ENCODE data around the gene MTARC2.

DNA sequence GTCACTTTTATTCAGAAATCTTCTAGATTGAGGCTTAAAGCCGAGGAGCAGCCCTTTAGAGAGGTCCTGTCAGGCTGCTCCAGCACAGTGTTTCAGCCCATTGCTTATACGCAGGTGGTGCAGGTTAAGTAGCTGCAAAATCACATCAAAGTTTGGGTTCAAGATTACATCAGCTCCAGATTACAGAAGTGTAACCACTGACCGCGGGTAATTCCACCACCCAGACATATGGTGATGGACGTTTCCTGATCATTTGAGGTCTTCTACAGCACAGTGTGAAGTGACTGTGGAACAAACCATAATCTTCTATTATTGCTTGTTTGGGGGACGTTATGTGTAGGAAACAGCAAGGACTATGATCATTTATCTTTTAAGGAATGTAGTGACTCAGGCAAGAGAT is 46.1 kb upstream of the MTARC2 start:
- TF ChIP-seq, protein P1, sequence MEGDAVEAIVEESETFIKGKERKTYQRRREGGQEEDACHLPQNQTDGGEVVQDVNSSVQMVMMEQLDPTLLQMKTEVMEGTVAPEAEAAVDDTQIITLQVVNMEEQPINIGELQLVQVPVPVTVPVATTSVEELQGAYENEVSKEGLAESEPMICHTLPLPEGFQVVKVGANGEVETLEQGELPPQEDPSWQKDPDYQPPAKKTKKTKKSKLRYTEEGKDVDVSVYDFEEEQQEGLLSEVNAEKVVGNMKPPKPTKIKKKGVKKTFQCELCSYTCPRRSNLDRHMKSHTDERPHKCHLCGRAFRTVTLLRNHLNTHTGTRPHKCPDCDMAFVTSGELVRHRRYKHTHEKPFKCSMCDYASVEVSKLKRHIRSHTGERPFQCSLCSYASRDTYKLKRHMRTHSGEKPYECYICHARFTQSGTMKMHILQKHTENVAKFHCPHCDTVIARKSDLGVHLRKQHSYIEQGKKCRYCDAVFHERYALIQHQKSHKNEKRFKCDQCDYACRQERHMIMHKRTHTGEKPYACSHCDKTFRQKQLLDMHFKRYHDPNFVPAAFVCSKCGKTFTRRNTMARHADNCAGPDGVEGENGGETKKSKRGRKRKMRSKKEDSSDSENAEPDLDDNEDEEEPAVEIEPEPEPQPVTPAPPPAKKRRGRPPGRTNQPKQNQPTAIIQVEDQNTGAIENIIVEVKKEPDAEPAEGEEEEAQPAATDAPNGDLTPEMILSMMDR (IDR thresholded peaks at IDR 0.05): no peak
- no peak for TF ChIP-seq POLR2A (IDR thresholded peaks at IDR 0.05; ENCODE audit: low read depth)

All from esophagus muscularis mucosa (tissue), 3 donors.